GM18508 (cell line): ENCODE results near the gene ADAP2.
"Not testable (repeated sequence)": the region's sequence is repeated elsewhere in the genome, so short reads cannot be mapped to it uniquely, and the experiment has no call there.

Source experiments
- ATAC-seq: cut with Tn5 transposase; IDR thresholded peaks from one replicate; pipeline ENCODE4 v1.9.1; 2021; ENCODE audit warnings: moderate number of reproducible peaks; ENCODE audit not compliant: insufficient read depth, unreplicated experiment

Gene ADAP2

DNA sequence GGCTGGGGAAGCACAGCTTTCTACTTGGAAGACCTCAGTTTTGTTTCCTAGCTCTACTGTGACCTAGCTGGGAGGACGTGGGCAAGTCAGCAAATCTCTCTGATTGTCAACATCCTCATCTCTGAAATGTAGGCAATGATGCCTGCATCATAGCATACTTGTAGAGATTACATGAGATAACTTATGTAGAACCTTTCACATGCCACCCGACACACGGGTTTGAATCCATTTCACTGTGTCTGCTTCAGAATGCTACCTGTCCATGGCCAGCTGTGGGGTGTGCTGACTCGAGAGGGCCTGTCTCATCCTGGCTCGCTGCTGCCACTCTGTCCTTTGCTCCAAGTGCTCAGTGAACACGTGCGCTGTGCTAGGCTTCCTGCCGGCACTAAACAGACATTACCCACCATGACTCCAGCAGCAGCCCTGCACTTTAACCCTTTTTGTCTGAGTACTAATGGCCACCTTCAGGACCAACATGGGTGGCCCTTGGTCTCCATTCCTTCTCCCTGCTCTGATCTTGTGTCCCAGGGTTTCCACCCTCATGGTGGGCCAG is 7.4 kb downstream of the ADAP2 start:
- ATAC-seq: no peak

- ATAC-seq: not testable (repeated sequence)
These were observed 8.1 kb downstream of the ADAP2 start for GRCh38 chr17:30929861-30930260.

DNA sequence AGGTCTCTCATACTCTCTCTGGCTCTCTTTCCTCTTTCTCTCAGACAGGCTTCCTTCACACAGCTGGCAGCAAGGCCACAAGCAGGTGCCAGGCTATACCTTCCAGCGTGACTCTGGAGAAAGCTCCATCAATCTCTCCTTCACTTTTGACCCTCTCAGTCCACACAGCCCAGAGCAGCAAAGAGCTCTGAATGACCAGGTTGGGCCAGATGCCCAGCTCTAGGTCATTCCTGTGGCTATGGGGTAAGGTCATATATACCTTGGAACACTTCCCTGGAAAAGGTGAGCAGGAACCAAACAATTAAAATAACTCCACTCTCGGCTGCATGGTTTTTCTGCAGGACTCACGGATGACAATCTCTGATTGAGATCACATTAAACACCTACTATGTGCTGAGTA is 8.8 kb downstream of the ADAP2 start:
- ATAC-seq: no peak

DNA sequence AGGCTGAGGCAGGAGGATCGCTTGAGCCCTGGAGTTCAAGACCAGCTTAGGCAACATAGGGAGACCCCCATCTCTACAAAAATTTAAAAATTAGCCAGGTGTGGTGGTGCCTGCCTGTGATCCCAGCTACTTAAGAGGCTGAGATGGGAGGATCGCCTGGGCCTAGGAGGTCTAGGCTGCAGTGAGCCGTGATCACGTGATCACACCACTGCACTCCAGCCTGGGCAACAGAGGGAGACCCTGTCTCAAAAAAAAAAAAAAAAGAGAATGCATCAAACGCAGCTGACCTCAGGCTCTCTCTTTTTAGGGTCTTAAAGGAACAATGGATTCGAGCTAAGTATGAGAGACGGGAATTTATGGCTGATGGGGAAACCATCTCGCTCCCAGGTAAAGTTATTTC is 9.8 kb downstream of the ADAP2 start:
- not testable (repeated sequence) for ATAC-seq

DNA sequence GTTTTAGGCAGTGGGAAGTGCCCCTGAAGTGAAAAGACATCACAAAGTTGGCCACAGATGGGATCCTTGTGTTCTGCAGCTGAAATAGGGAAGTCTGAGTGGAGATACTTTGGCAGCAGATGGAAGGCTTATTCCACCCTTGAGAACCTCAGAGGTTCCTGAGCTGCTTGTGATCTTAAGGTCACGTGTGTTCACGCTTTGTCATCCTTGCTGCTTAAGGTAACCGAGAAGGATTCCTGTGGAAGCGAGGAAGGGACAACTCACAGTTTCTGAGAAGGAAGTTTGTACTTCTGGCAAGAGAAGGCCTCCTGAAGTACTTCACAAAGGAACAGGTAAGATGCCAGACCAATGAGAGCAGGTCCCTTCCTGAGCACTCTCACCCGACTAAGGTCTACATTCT is 12.2 kb downstream of the ADAP2 start:
- ATAC-seq: no peak

DNA sequence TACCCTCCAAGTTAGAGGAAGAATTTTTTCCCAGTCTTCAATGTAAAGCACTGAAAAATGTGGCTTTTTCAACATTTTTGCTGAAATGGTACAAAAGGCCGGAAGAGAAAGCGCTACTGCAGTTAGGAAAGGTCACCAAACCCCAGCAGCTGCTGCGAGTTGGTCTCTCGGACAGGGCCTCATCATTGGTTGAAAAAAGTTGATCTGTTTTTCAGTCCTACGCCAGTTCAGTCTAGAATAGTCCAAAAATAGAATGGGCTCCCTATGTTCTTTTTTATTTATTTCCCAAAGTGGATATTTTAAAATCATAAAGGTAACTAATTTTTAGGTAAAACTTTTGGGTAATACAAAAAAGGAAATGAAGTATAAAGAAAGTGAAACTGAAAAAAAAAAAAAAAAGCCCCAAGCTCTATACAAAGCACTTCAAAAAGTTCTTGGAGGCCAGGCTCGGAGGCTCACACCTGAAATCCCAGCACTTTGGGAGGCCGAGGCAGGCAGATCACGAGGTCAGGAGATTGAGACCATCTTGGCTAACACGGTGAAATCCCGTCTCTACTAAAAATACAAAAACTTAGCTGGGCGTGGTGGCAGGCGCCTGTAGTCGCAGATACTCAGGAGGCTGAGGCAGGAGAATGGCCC is 17.4 kb downstream of the ADAP2 start:
- ATAC-seq: no peak

DNA sequence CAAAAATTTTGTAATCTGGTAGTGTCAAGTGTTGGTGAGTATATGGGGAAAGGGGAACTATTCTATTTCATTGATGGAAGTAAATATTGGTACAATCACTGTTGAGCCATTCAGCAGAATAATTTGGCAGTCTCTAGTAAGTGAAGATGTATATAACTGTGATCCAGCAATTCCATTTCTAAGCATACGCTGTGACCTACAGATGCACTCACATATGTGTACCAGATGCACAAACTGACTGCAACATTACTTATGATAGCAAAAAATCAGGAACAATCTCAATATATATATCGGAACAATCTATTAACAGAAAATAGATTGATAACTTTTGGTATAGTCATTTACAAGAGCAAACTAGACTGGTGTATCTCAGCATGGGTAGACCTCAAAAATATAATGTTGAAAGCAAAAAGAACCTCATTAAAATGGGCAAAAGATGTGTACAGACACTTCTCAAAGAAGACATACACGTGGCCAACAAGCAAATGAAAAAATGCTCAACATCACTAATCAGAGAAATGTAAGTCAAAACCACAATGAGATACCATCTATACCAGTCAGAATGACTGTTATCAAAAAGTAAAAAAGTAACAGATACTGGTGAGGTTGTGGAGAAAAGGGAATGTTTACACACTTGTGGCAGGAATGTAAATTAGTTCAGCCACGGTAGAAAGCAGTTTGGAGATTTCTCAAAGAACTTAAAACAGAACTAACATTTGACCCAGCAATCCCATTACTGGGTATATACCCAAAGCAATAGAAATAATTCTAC is 20.7 kb downstream of the ADAP2 start:
- no peak for ATAC-seq

DNA sequence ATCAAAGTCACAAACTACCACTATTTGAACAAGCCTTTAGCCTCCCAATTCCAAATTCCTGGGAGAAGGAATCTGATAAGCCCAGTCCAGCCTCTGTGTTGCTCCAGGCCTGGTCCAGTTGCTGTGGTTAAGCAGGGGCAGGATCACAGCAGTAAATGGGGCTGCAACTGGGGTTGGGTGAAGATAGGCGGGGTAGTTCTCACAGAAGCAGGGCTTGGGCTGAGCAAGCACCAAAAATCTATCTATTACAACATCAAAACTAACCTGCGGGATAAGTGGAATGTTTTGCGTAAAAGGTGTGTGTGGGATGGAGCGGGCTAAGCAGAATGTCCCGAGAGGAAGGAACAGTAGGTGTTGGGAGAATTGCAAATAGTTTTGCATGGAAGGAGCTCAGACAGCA is 26.1 kb downstream of the ADAP2 start:
- ATAC-seq: no peak

GRCh38 chr17:30950189-30950588 is 28.4 kb downstream of the ADAP2 start:
- ATAC-seq: no peak

DNA sequence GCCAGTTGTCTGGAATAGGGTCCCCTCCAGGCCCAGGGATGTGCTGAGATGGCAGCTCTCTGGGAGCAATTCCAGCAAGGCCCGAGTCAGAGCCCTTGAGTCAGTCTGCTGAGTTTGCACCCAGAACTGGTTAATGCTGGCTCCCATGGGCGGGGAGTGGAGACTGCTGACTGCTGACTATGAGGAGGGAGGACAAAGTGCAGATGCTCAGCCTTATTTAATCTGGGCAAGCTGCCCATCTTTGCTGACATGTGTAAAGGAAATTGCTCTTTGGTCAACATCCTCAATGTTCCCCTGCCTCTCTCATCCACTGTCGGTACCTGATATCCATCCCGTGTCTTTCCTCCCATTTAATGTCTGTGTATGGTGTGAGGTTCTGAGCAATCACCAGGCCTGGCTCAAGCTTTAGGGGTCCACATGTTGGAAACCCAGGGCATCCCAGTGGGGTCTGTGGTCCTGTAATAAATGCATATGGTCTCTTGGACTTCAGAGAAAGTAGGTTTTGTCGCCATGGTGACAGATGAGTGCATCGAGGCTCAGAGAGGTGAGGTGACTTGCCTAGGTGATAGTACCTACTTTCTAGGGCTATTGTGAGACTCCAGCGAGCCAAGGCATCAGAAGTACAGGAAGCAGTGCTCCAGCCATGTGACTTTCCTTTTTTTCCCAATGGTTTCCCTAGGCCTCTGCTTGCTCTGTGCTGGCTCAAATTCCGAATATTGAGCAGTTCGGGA is 29.1 kb downstream of the ADAP2 start:
- ATAC-seq: no peak

GRCh38 chr17:30952638-30953393 is 31.1 kb downstream of the ADAP2 start:
- no peak for ATAC-seq

DNA sequence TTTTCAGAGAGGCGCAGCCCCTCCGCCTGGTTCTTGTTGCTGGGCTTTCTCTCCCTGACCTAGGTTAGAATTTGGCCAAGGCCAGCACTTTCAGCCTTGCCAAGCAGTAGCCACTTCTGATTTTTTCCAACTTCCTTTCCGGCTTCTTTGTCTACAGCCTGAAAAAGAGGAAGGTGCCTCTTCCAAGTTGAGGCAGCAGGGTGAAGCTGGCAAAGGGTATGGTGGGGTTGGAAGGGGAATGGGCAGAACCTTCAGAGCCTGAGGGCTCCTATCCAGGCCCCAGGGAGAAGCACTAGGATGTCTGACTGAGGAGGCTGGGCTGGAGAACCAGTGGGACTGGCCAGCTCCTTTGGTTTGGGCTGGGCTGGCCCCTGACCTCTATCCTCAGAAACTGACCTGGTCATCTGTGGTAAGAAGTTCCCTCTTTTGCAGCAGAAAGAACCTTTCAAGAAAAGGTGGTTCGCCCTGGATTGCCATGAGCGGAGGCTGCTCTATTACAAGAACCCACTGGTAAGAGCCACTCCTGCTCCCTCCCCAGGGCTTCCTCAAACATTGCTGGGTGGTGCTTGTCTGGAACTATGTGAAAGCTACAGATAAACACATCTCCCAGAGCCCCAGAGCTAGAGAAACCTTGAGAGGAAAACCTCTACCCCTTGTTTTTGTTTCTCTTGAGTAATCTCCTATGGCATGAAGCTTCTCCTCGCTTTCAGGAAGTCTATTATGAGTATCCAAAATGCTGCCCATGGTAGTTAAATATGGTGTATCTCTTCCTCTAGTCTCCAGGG is 32.5 kb downstream of the ADAP2 start:
- ATAC-seq: no peak

DNA sequence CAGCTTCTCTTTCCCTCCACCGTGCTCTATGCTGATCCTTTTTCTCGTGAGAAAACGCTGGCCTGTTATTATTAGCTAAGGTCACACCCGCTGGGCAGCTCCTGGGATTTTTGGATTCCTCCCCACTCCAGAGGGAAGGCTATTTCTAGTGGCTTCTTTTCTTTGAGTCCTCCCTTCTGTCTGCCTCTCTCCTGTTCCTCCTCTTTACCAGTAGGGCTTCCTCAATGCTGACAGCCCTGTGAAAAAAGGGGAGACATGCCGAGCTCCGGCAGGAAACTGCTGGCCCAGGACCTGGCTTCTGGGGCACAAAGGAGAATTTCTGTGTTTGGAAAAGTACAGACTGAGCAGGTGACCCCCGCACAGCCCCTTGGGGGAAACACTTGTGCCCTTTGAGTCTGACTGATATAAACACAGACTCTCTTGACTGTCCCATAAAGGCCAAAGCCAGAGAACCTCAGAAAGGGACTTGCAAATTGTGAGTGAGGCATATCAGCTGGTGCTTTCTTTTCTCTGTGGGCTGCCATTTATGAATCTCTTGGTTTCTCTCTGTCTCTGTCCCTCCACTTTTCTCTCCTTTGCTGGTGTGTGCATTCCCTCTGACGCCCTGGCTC is 35.1 kb downstream of the ADAP2 start:
- no peak for ATAC-seq

DNA sequence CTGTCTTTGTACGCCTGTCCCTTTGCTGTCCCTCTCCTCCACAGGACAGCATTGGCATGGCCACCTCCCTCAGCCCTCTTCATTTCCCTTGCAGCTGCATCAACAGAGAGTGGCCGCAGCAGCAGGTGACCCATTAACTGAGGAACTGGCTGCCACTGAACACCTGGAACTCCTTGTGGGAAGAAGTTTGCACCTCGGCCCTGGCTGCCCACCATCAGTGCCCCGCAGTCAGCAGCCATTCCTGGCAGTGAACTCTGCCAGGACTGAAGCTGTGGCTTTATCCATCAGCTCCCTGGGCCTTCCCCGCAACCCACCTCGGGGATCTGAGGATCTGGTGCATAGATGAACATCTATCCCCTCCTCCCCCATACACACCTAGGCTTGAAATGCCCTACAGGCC is 36.0 kb downstream of the ADAP2 start:
- ATAC-seq: no peak

DNA sequence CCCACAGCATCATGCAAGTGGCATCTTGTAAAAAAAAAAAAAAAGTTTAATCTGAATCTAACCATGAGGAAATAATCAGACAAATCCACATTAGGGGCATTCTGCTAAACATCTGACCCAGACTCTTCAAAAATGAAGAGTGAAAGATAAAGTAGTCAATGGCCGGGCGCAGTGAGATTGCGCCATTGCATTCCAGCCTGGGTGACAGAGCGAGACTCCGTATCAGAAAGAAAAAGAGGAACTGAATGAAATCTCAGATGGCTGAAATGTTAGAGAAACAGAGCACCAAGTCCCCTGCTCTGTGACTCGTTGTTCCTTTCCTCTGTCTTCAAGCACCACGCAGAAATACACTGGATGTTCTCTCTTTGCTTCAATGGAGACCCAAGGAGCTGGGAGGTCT is 36.4 kb downstream of the ADAP2 start:
- no peak for ATAC-seq

GRCh38 chr17:30961209-30962188 is 39.8 kb downstream of the ADAP2 start:
- no peak for ATAC-seq

DNA sequence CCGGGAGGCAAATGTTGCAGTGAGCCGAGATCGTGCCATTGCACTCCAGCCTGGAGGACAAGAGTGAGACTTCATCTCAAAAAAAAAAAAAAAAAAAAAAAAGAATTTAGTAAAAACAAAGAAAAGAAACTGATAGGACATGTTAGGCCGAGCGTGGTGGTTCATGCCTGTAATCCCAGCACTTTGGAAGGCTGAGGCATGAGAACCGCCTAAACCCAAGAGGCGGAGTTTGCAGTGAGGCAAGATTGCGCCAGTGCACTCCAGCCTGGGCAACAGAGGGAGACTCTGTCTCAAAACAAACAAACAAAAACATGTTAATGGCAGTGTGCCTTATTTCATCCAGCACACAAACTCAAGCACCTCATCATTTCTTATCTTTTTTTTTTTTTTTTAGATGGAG is 42.6 kb downstream of the ADAP2 start:
- not testable (repeated sequence) for ATAC-seq

DNA sequence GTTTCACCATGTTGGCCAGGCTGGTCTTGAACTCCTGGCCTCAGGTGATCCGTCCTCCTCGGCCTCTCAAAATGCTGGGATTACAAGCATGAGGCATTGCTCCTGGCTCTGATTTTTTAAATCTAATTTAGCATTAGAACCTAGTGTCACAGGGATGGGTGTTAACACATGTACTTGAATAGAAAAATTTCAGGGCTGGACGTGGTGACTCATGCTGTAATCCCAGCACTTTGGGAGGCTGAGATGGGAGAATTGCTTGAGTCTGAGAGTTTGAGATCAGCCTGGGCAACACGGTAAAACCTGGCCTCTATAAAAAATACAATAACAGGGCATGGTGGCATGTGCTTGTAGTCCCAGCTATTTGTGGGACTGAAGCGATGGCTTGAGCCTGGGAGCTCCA is 43.1 kb downstream of the ADAP2 start:
- no peak for ATAC-seq
